Urothelium cell line (cell line): ENCODE measurements around the gene CNTN1.

ENCODE experiments used
- DNase-seq: peaks from one replicate; pipeline ENCODE4 v3.0.0; 2011; ENCODE audit warnings: low spot score, mixed read lengths
- FAIRE-seq: peaks from 2 replicates; lab custom pipeline; 2011; peaks lifted over from hg19 to GRCh38; lab: Jason Lieb, UNC

CNTN1 gene

GRCh38 chr12:40832668-40833067 is 140.4 kb downstream of the CNTN1 start:
- DNase-seq (no peak), FAIRE-seq (peak; percentile 46)

GRCh38 chr12:40833818-40834217 is 141.6 kb downstream of the CNTN1 start:
- FAIRE-seq (no peak), DNase-seq (no peak)

- no peak for FAIRE-seq
- DNase-seq = no peak
Observed at GRCh38 chr12:40834321-40834720, 142.1 kb downstream of the CNTN1 start.

DNA sequence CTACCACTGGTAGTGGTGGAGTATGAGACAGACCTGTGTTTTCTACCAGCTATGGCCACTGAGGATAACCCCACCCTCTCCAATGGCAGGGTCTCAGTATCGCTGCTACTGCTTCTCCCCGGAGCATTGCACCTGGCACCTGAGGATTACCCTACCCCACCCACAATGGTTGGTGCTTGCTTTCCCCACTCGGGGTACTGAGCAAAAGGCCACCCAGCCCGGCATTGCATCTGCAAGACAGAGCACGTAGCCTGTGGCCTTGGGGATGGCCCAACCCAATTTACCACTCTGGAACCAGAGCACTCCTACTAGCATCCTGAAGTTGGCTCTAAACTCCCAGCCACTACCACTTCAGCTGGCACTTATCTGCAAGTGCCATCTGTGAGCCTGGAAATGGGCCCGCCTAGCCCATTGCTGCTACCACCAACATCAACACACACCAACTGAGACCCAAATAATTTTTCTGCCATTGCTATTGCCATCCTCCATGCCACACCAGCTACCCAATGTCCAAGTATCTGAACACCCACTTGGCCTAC is 145.7 kb downstream of the CNTN1 start:
- no peak for FAIRE-seq
- DNase-seq = no peak

- DNase-seq (no peak), FAIRE-seq (no peak)
Observed at GRCh38 chr12:40843495-40843894, 151.3 kb downstream of the CNTN1 start.

DNA sequence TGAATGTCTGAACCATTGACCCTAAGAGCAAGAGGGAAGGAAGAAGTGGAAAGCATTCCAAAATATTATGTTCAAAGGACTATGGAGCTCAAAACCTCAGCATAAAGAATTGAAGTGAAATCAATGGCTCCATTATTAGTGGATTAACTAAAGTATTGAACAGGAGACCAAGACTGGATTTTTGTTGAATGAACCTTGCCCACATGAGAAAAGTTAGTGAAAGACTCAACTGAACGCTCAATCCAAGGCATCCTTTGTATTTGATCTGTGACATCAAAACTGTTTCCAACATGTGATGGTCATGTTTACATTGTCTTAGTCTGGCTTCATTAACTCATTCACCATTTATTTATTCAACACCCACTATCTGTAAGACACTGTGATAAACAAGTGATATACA is 161.0 kb downstream of the CNTN1 start:
- DNase-seq (no peak), FAIRE-seq (no peak)

GRCh38 chr12:40854604-40855003 is 162.4 kb downstream of the CNTN1 start:
- DNase-seq (no peak), FAIRE-seq (no peak)

DNA sequence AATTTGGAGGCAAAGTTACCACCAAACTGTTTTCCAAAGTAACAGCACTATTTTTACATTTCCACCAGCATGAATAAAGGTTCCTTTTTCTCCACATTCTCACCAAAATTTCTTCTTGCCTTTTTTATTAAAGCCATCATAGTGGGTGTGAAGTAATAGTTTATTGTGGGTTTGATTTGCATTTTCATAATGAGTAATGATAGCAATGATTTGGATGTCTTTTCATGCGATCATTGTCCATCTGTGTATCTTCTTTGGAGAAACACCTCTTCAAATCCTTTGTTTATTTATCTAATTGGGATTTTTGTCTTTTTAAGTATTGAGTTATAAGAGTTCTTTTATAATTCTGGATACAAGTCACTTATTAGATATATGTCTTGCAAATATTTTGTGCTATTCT is 172.7 kb downstream of the CNTN1 start:
- FAIRE-seq (no peak), DNase-seq (no peak)

GRCh38 chr12:40870981-40871380 is 178.7 kb downstream of the CNTN1 start:
- no peak for FAIRE-seq
- no peak for DNase-seq

DNA sequence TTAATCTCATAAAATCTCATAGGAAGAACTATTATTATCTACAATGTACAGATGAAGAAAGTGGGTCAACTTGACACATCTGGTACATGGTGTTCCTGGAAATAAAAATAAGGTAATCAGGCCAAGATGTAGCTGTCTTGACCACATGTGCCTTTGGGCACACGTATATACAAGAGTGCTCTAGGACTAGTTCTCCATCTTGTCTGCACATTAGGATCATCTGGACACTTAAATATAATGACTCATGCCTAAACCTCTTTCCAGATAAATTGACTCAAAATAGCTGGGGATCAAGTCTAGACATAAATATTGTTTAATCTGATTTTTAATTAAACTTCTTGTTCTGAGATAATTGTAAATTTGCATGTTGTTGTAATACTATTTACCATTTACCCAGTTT is 182.6 kb downstream of the CNTN1 start:
- no peak for FAIRE-seq
- no peak for DNase-seq

GRCh38 chr12:40889329-40889728 is 197.1 kb downstream of the CNTN1 start:
- FAIRE-seq = no peak

GRCh38 chr12:40892528-40892927 is 200.3 kb downstream of the CNTN1 start:
- FAIRE-seq = no peak
- DNase-seq = no peak

More at GRCh38 chr12:40889329-40889728, 197.1 kb downstream of the CNTN1 start:
- no peak for DNase-seq

GRCh38 chr12:40898505-40898904 is 206.3 kb downstream of the CNTN1 start:
- no peak for DNase-seq
- FAIRE-seq = no peak

DNA sequence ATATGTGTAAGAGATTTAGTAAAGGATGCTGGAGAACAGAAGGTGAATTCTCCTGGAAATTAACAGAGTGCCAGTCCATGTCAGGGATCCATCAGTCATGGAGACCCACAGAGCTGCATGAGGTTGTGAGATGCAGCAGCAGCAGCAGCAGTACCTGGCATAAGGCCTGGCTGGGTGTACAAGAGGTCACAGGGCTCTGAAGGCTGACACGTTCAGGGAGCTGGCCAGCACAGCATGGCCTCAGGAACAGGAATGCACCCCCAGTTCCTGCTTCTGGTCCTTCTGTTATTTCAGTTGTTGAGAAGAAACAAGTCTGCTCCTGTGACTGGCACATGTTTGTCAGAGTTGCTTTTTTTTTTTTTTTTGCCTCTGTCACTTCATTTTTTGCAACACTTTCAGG is 210.8 kb downstream of the CNTN1 start:
- DNase-seq = no peak
- no peak for FAIRE-seq

DNA sequence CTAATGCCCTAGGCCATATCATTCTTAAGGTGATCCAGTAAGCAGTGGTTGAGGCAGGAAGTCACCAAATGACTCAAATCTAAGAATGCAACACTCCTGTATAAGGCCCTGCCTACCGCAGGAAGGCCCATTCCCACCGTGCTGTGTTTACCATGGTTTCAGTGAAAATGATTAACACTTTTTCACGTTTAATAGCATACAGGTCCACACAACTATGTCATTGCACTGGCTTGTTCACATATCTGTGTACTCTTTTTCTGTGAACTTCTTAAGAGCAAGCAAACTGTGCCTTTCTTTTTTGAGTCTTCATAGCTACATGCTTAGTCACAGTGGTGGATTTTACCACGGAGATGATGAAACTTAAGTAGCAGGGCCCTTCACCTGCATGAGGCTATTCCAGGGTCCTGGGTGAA is 214.9 kb downstream of the CNTN1 start:
- FAIRE-seq (peak; percentile 63), DNase-seq (peak; percentile 69)

DNA sequence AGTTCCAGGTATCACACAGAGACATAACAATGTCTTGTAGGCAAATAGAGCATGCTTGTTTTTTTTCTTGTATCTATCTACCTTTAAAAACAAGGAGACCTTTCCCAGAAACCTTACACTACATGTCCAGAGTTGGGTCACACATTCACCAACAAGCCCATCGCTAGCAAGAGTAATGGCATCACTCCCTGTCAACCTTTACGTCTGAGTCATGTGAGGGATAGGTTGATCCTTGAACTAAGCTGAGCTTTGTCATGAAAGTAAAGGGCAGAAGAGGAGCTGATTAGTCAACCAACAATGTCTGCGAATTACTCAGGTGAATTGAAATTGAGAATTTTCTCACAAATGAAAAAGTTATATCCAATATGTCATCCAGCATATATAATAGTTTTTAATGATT is 219.4 kb downstream of the CNTN1 start:
- no peak for DNase-seq
- no peak for FAIRE-seq

GRCh38 chr12:40915172-40915571 is 222.9 kb downstream of the CNTN1 start:
- DNase-seq (no peak), FAIRE-seq (no peak)

DNA sequence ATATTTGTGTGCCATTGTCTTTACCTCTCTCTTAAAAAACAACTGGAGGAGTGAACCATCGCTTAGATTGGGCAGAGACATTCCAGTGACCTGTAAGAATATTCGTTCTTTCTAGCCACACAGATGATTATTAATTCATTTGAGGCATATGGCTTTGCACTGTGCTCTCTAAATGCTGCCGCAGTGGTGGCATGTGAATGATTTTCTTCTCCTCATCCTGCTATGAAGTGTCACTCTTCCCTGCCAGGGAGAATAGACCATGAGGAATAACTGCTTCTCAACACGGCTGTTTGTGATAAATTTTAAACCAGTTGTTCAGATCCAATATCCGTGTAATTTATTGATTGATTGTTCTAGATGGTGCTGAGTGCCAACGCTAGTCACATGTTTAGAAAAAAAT is 225.3 kb downstream of the CNTN1 start:
- peak; percentile 42 for FAIRE-seq

GRCh38 chr12:40921563-40922163 is 229.4 kb downstream of the CNTN1 start:
- peak; percentile 14 for DNase-seq
- no peak for FAIRE-seq

More for the DNA sequence above, 225.3 kb downstream of the CNTN1 start:
- no peak for DNase-seq

DNA sequence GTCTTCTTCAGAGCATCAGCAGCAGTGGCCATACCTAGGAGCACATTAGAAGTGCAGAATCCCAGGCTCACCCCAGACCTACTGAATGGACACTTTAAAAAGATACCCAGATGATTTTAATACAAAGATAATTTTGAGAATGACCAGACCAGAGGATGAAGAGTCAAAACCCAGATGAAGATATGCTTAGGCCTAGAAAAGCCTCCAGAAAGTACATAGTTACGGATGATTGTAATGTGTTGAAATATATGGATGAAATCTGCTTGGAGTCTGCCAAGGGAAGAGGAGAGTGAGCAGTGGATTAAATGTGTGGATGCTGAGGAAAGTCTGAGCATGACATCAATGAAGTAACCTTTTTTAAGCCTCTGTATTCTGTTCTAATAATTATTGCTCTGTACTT is 245.7 kb downstream of the CNTN1 start:
- no peak for DNase-seq
- FAIRE-seq = no peak

DNA sequence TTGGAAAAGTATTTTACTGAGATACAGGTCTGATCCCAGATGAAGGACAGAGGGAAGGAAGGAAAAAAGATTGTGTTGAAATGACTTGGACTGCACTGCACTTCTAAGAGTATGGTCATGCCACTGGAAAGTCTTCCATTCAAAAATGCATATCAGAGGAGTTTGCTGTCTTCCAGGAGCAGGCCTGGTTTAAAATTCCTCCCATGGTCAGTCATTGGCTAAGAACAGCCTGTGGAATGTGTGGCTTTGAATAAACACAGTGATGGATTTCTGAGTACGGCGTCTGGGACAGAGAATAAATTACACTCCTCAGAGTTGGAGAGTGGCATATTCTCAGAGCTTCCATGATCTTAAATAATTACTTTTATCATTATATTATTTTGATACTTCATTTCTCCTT is 250.1 kb downstream of the CNTN1 start:
- FAIRE-seq = no peak
- DNase-seq = peak; percentile 29

- FAIRE-seq (no peak), DNase-seq (no peak)
Observed at GRCh38 chr12:40945772-40946171, 253.5 kb downstream of the CNTN1 start.

GRCh38 chr12:40946612-40947194 is 254.5 kb downstream of the CNTN1 start:
- DNase-seq (peak; percentile 13), FAIRE-seq (no peak)
